Measurements from ENCODE around the gene FAM184A. TPM values are rescaled to one million over a fixed set of nuclear protein-coding genes. Genes with fewer than 3 reads are reported as not detected.

FAM184A gene
- total and polyA plus RNA-seq, 2 experiments from 2014 or later = 13.7 to 18.6 TPM

DNA sequence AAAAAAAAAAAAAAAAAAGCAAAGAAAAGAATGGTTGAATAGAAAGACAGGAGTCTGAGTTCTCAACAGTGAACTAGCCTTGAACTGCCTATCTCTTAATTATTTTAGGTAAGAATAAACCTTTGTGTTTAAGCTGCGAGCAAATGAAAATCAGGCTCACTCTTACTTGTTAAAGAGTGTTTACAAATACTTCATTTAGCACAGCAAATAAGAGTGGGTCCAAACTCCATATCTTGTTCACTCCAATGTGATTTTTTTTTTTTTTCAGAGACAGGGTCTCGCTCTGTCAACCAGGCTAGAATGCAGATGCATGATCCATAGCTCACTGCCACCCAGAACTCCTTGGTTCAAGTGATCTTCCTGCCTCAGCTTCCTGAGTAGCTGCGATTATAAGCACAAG is 155.4 kb downstream of the FAM184A start (continued):
- TF ChIP-seq, protein P1, sequence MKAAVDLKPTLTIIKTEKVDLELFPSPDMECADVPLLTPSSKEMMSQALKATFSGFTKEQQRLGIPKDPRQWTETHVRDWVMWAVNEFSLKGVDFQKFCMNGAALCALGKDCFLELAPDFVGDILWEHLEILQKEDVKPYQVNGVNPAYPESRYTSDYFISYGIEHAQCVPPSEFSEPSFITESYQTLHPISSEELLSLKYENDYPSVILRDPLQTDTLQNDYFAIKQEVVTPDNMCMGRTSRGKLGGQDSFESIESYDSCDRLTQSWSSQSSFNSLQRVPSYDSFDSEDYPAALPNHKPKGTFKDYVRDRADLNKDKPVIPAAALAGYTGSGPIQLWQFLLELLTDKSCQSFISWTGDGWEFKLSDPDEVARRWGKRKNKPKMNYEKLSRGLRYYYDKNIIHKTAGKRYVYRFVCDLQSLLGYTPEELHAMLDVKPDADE (IDR thresholded peaks at IDR 0.05) = no peak
- TF ChIP-seq POLR2AphosphoS5 (IDR thresholded peaks at IDR 0.05; ENCODE audit: low read depth) (no peak), ZNF331 (CRISPR knock-in tag; IDR thresholded peaks at IDR 0.05; ENCODE audit: low read depth) (no peak), ZNF114 (CRISPR knock-in tag; IDR thresholded peaks at IDR 0.05) (no peak), EZH2phosphoT487 (IDR thresholded peaks at IDR 0.05; ENCODE audit: unreplicated experiment) (no peak), JUNB (IDR thresholded peaks at IDR 0.05; ENCODE audit: unreplicated experiment) (no peak), STAT1 (IDR thresholded peaks at IDR 0.05; ENCODE audit: unreplicated experiment) (no peak)
- TF ChIP-seq, protein P2, sequence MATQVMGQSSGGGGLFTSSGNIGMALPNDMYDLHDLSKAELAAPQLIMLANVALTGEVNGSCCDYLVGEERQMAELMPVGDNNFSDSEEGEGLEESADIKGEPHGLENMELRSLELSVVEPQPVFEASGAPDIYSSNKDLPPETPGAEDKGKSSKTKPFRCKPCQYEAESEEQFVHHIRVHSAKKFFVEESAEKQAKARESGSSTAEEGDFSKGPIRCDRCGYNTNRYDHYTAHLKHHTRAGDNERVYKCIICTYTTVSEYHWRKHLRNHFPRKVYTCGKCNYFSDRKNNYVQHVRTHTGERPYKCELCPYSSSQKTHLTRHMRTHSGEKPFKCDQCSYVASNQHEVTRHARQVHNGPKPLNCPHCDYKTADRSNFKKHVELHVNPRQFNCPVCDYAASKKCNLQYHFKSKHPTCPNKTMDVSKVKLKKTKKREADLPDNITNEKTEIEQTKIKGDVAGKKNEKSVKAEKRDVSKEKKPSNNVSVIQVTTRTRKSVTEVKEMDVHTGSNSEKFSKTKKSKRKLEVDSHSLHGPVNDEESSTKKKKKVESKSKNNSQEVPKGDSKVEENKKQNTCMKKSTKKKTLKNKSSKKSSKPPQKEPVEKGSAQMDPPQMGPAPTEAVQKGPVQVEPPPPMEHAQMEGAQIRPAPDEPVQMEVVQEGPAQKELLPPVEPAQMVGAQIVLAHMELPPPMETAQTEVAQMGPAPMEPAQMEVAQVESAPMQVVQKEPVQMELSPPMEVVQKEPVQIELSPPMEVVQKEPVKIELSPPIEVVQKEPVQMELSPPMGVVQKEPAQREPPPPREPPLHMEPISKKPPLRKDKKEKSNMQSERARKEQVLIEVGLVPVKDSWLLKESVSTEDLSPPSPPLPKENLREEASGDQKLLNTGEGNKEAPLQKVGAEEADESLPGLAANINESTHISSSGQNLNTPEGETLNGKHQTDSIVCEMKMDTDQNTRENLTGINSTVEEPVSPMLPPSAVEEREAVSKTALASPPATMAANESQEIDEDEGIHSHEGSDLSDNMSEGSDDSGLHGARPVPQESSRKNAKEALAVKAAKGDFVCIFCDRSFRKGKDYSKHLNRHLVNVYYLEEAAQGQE (IDR thresholded peaks at IDR 0.05; ENCODE audit: unreplicated experiment) = no peak
- TF ChIP-seq, protein P3, sequence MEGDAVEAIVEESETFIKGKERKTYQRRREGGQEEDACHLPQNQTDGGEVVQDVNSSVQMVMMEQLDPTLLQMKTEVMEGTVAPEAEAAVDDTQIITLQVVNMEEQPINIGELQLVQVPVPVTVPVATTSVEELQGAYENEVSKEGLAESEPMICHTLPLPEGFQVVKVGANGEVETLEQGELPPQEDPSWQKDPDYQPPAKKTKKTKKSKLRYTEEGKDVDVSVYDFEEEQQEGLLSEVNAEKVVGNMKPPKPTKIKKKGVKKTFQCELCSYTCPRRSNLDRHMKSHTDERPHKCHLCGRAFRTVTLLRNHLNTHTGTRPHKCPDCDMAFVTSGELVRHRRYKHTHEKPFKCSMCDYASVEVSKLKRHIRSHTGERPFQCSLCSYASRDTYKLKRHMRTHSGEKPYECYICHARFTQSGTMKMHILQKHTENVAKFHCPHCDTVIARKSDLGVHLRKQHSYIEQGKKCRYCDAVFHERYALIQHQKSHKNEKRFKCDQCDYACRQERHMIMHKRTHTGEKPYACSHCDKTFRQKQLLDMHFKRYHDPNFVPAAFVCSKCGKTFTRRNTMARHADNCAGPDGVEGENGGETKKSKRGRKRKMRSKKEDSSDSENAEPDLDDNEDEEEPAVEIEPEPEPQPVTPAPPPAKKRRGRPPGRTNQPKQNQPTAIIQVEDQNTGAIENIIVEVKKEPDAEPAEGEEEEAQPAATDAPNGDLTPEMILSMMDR (conservative IDR thresholded peaks at IDR 0.05; ENCODE audit: low read depth in 2 of 2) = no peak

DNA sequence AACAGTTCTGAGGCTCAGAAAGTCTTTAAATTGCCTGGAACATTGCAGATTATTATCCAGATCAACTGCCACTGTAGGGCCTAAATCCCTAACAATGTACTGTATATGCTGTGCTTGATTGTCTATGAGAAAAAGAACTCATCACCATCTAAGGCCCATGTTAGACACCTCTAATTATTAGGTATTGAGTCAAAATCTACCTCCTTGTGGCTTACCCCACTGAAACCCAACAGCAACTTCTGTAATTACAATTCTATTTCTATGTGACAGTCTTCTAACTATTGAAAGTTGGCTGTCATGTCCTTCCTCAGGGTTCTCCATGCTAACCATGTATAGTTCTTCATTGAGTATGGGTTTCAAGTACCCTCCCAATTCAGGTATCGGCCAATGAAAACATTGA is 157.4 kb downstream of the FAM184A start:
- H3K9me2 ChIP-seq (ENCODE audit: insufficient read depth) = no peaks in the 10 kb centered on the region
- peaks cover 47% of the 10 kb centered on the region for H3K36me3 Mint-ChIP-seq (ENCODE audit: low read depth)
- H3K27ac ChIP-seq (ENCODE audit: low read depth) = no peak overlapping the region
- no peak overlapping the region for H2AFZ ChIP-seq
- no peaks in the 10 kb centered on the region for H3K9me3 Mint-ChIP-seq
- H3F3A ChIP-seq (replicated peaks; ENCODE audit: low read depth) = no peaks in the 10 kb centered on the region
- no peak for DNase-seq (ENCODE audit: low spot score)
- H3K27me3 ChIP-seq (ENCODE audit: insufficient read depth) = no peaks in the 10 kb centered on the region
- H3K4me1 Mint-ChIP-seq = no peaks in the 10 kb centered on the region
- no peak overlapping the region for H3K4me3 Mint-ChIP-seq
- no peaks in the 10 kb centered on the region for H4K20me1 ChIP-seq (replicated peaks; ENCODE audit: insufficient read depth)
- no peak overlapping the region for H3K4me3 ChIP-seq
- H3K4me2 ChIP-seq = no peak overlapping the region
- H3K27me3 Mint-ChIP-seq (ENCODE audit: insufficient read depth, low read depth, poor library complexity) = no peaks in the 10 kb centered on the region
- no peak for ATAC-seq
- peaks cover 17% of the 10 kb centered on the region; the same call in 1 of the 2 replicates for H3K36me3 ChIP-seq (ENCODE audit: insufficient read depth)
- no peaks in the 10 kb centered on the region for H3K4me1 ChIP-seq (ENCODE audit: insufficient read depth)
- no peak overlapping the region for H3K27ac Mint-ChIP-seq
- H3K79me2 ChIP-seq (replicated peaks; ENCODE audit: insufficient read depth) = no peaks in the 10 kb centered on the region
- TF ChIP-seq, protein P3 (conservative IDR thresholded peaks at IDR 0.05; ENCODE audit: low read depth in 2 of 2) = no peak
- no peak for TF ChIP-seq ZNF331 (CRISPR knock-in tag; IDR thresholded peaks at IDR 0.05; ENCODE audit: low read depth)
- no peak for TF ChIP-seq ZNF114 (CRISPR knock-in tag; IDR thresholded peaks at IDR 0.05)
- TF ChIP-seq, protein P1 (IDR thresholded peaks at IDR 0.05) = no peak
- TF ChIP-seq CREB1 (CRISPR knock-in tag; IDR thresholded peaks at IDR 0.05; ENCODE audit: low read depth) = no peak
- no peak for TF ChIP-seq JUNB (IDR thresholded peaks at IDR 0.05; ENCODE audit: unreplicated experiment)
- no peak for TF ChIP-seq EZH2 (IDR thresholded peaks at IDR 0.05; ENCODE audit: low read depth, unreplicated experiment)
- TF ChIP-seq EZH2phosphoT487 (IDR thresholded peaks at IDR 0.05; ENCODE audit: unreplicated experiment) = no peak
- TF ChIP-seq POLR2AphosphoS5 (IDR thresholded peaks at IDR 0.05; ENCODE audit: low read depth) = no peak

All from GM23338 (cell line).